ENCODE measurements around the gene SLC22A23.
A peak's percentile ranks its signal among the peaks of the same experiment; 100 is the strongest.
"Not testable (repeated sequence)": the region's sequence is repeated elsewhere in the genome, so short reads cannot be mapped to it uniquely, and the experiment has no call there.

Gene SLC22A23

GRCh38 chr6:3382326-3383279 is 74.2 kb downstream of the SLC22A23 start:
- no peak for ATAC-seq (replicated peaks)
- no peaks in the 10 kb centered on the region for H3K9me3 Mint-ChIP-seq
- no peak overlapping the region for H3K27ac Mint-ChIP-seq
- no peak overlapping the region for H3K4me3 Mint-ChIP-seq
- H3K4me1 Mint-ChIP-seq (ENCODE audit: low read depth in 2 of 2), result peaks cover 5 to 7% of the 10 kb centered on the region in 2 donors
- no peak for DNase-seq
- peaks cover 62 to 86% of the 10 kb centered on the region in 2 donors for H3K27me3 Mint-ChIP-seq
- H3K36me3 Mint-ChIP-seq (ENCODE audit: insufficient read depth), result no peaks in the 10 kb centered on the region

GRCh38 chr6:3381233-3381921 is 75.5 kb downstream of the SLC22A23 start:
- peaks cover 5 to 7% of the 10 kb centered on the region in 2 donors for H3K4me1 Mint-ChIP-seq (ENCODE audit: low read depth in 2 of 2)
- DNase-seq, result no peak
- no peaks in the 10 kb centered on the region for H3K36me3 Mint-ChIP-seq (ENCODE audit: insufficient read depth)
- peaks cover 58 to 87% of the 10 kb centered on the region in 2 donors for H3K27me3 Mint-ChIP-seq
- H3K27ac Mint-ChIP-seq, result no peak overlapping the region
- no peak overlapping the region for H3K4me3 Mint-ChIP-seq
- H3K9me3 Mint-ChIP-seq, result no peaks in the 10 kb centered on the region
- ATAC-seq (replicated peaks), result no peak

GRCh38 chr6:3380344-3381232 is 76.3 kb downstream of the SLC22A23 start:
- Mint-ChIP-seq H3K4me1 (ENCODE audit: low read depth in 2 of 2) (peaks cover 5 to 7% of the 10 kb centered on the region in 2 donors), H3K27ac (no peak overlapping the region), H3K4me3 (no peak overlapping the region), H3K36me3 (ENCODE audit: insufficient read depth) (no peaks in the 10 kb centered on the region), H3K27me3 (peaks cover 55 to 83% of the 10 kb centered on the region in 2 donors), H3K9me3 (no peaks in the 10 kb centered on the region)
- ATAC-seq (replicated peaks) (no peak), DNase-seq (no peak)

- Mint-ChIP-seq H3K4me1 (ENCODE audit: low read depth in 2 of 2) (peaks cover 5 to 7% of the 10 kb centered on the region in 2 donors), H3K9me3 (no peaks in the 10 kb centered on the region), H3K27ac (no peak overlapping the region), H3K27me3 (peaks cover 51 to 73% of the 10 kb centered on the region in 2 donors), H3K4me3 (no peak overlapping the region), H3K36me3 (ENCODE audit: insufficient read depth) (no peaks in the 10 kb centered on the region)
- no peak for ATAC-seq (replicated peaks)
- no peak for DNase-seq
Observed at GRCh38 chr6:3379482-3380060, 77.3 kb downstream of the SLC22A23 start.

GRCh38 chr6:3378808-3379207 is 78.0 kb downstream of the SLC22A23 start:
- H3K27ac Mint-ChIP-seq; H3K9me3 Mint-ChIP-seq; H3K4me1 Mint-ChIP-seq (ENCODE audit: low read depth in 2 of 2); H3K36me3 Mint-ChIP-seq (ENCODE audit: insufficient read depth); DNase-seq; H3K4me3 Mint-ChIP-seq; ATAC-seq (replicated peaks): not testable (repeated sequence)
- peaks cover 50 to 74% of the 10 kb centered on the region in 2 donors for H3K27me3 Mint-ChIP-seq

- H3K4me1 Mint-ChIP-seq (ENCODE audit: low read depth in 2 of 2); H3K36me3 Mint-ChIP-seq (ENCODE audit: insufficient read depth); H3K27ac Mint-ChIP-seq; H3K4me3 Mint-ChIP-seq; H3K9me3 Mint-ChIP-seq; DNase-seq: not testable (repeated sequence)
- ATAC-seq (replicated peaks), result peak; percentile 48
- H3K27me3 Mint-ChIP-seq, result peaks cover 50 to 74% of the 10 kb centered on the region in 2 donors
Observed at GRCh38 chr6:3378398-3378782, 78.5 kb downstream of the SLC22A23 start.

- Mint-ChIP-seq H3K4me1 (ENCODE audit: low read depth in 2 of 2) (peaks cover 5 to 7% of the 10 kb centered on the region in 2 donors), H3K27me3 (peaks cover 46 to 74% of the 10 kb centered on the region in 2 donors), H3K4me3 (no peak overlapping the region), H3K36me3 (ENCODE audit: insufficient read depth) (no peaks in the 10 kb centered on the region), H3K27ac (no peak overlapping the region), H3K9me3 (no peaks in the 10 kb centered on the region)
- ATAC-seq (replicated peaks), result no peak
- DNase-seq, result no peak
Observed at GRCh38 chr6:3377536-3378397, 79.1 kb downstream of the SLC22A23 start.

GRCh38 chr6:3376893-3377535 is 79.8 kb downstream of the SLC22A23 start:
- Mint-ChIP-seq H3K9me3 (no peaks in the 10 kb centered on the region), H3K27me3 (peaks cover 41 to 73% of the 10 kb centered on the region in 2 donors), H3K4me1 (ENCODE audit: low read depth in 2 of 2) (peaks cover 7 to 8% of the 10 kb centered on the region in 2 donors), H3K36me3 (ENCODE audit: insufficient read depth) (no peaks in the 10 kb centered on the region), H3K27ac (no peak overlapping the region), H3K4me3 (no peak overlapping the region)
- ATAC-seq (replicated peaks) (no peak), DNase-seq (no peak)

GRCh38 chr6:3376064-3376463 is 80.8 kb downstream of the SLC22A23 start:
- Mint-ChIP-seq H3K27me3 (peaks cover 34 to 68% of the 10 kb centered on the region in 2 donors), H3K36me3 (ENCODE audit: insufficient read depth) (no peaks in the 10 kb centered on the region), H3K27ac (no peak overlapping the region), H3K4me1 (ENCODE audit: low read depth in 2 of 2) (peaks cover 7 to 10% of the 10 kb centered on the region in 2 donors), H3K9me3 (no peaks in the 10 kb centered on the region), H3K4me3 (no peak overlapping the region)
- DNase-seq (no peak), ATAC-seq (replicated peaks) (no peak)

- H3K27me3 Mint-ChIP-seq, result peaks cover 15 to 52% of the 10 kb centered on the region in 2 donors
- H3K4me1 Mint-ChIP-seq (ENCODE audit: low read depth in 2 of 2), result peaks cover 7 to 10% of the 10 kb centered on the region in 2 donors
- H3K27ac Mint-ChIP-seq, result no peak overlapping the region
Observed at GRCh38 chr6:3373597-3374203, 83.2 kb downstream of the SLC22A23 start.

GRCh38 chr6:3372912-3373554 is 83.8 kb downstream of the SLC22A23 start:
- Mint-ChIP-seq H3K4me1 (ENCODE audit: low read depth in 2 of 2) (peaks cover 1 to 6% of the 10 kb centered on the region in 2 donors), H3K36me3 (ENCODE audit: insufficient read depth) (no peaks in the 10 kb centered on the region), H3K4me3 (no peak overlapping the region), H3K27ac (no peak overlapping the region), H3K27me3 (peaks cover 15 to 54% of the 10 kb centered on the region in 2 donors), H3K9me3 (no peaks in the 10 kb centered on the region)
- DNase-seq, result no peak
- no peak for ATAC-seq (replicated peaks)

More at GRCh38 chr6:3373597-3374203, 83.2 kb downstream of the SLC22A23 start:
- no peaks in the 10 kb centered on the region for H3K9me3 Mint-ChIP-seq
- H3K4me3 Mint-ChIP-seq, result no peak overlapping the region
- no peaks in the 10 kb centered on the region for H3K36me3 Mint-ChIP-seq (ENCODE audit: insufficient read depth)
- no peak for ATAC-seq (replicated peaks)
- no peak for DNase-seq
